ENCODE measurements around the gene CCNY.

Gene CCNY

GRCh38 chr10:35493196-35494118 lies 157.1 kb downstream of the CCNY start:
- Histone ChIP-seq H3K27me3 (ENCODE audit: insufficient read depth, low read length) (no peaks in the 10 kb centered on the region), H3K4me1 (ENCODE audit: insufficient read depth, low read length) (peaks cover 30% of the 10 kb centered on the region), H3K36me3 (ENCODE audit: insufficient read depth, low read length) (no peaks in the 10 kb centered on the region), H3K9ac (ENCODE audit: low read depth, low read length) (no peak overlapping the region), H3K27ac (ENCODE audit: low read depth, low read length) (no peak overlapping the region), H3K9me3 (ENCODE audit: insufficient read depth, low read depth, low read length) (no peaks in the 10 kb centered on the region), H3K4me3 (ENCODE audit: low read length) (no peak overlapping the region)
- 95% methylated on average over 9 of the region's 9 CpGs for WGBS

GRCh38 chr10:35495521-35496119 lies 159.3 kb downstream of the CCNY start:
- no peak overlapping the region for H3K4me3 ChIP-seq (ENCODE audit: low read length)
- 70% methylated on average over 5 of the region's 5 CpGs for WGBS
- no peaks in the 10 kb centered on the region for H3K36me3 ChIP-seq (ENCODE audit: insufficient read depth, low read length)
- no peak overlapping the region for H3K9ac ChIP-seq (ENCODE audit: low read depth, low read length)
- H3K27me3 ChIP-seq (ENCODE audit: insufficient read depth, low read length), result no peaks in the 10 kb centered on the region
- no peaks in the 10 kb centered on the region for H3K9me3 ChIP-seq (ENCODE audit: insufficient read depth, low read depth, low read length)
- H3K4me1 ChIP-seq (ENCODE audit: insufficient read depth, low read length), result peaks cover 33% of the 10 kb centered on the region
- H3K27ac ChIP-seq (ENCODE audit: low read depth, low read length), result no peak overlapping the region

- H3K4me3 ChIP-seq (ENCODE audit: low read length), result no peak overlapping the region
- no peak overlapping the region for H3K27ac ChIP-seq (ENCODE audit: low read depth, low read length)
- peaks cover 22% of the 10 kb centered on the region for H3K4me1 ChIP-seq (ENCODE audit: insufficient read depth, low read length)
- no peaks in the 10 kb centered on the region for H3K36me3 ChIP-seq (ENCODE audit: insufficient read depth, low read length)
- no peaks in the 10 kb centered on the region for H3K9me3 ChIP-seq (ENCODE audit: insufficient read depth, low read depth, low read length)
- H3K27me3 ChIP-seq (ENCODE audit: insufficient read depth, low read length), result no peaks in the 10 kb centered on the region
- H3K9ac ChIP-seq (ENCODE audit: low read depth, low read length), result no peak overlapping the region
- 91% methylated on average over 3 of the region's 3 CpGs for WGBS
These were observed 161.6 kb downstream of the CCNY start for GRCh38 chr10:35497909-35498308.

GRCh38 chr10:35498693-35499092 lies 162.4 kb downstream of the CCNY start:
- H3K4me1 ChIP-seq (ENCODE audit: insufficient read depth, low read length), result peaks cover 18% of the 10 kb centered on the region
- H3K27ac ChIP-seq (ENCODE audit: low read depth, low read length), result no peak overlapping the region
- H3K4me3 ChIP-seq (ENCODE audit: low read length), result no peak overlapping the region
- WGBS, result 93% methylated on average over 5 of the region's 5 CpGs
- no peaks in the 10 kb centered on the region for H3K36me3 ChIP-seq (ENCODE audit: insufficient read depth, low read length)
- H3K9me3 ChIP-seq (ENCODE audit: insufficient read depth, low read depth, low read length), result no peaks in the 10 kb centered on the region
- no peaks in the 10 kb centered on the region for H3K27me3 ChIP-seq (ENCODE audit: insufficient read depth, low read length)
- H3K9ac ChIP-seq (ENCODE audit: low read depth, low read length), result no peak overlapping the region

GRCh38 chr10:35501923-35502322 lies 165.6 kb downstream of the CCNY start:
- Histone ChIP-seq H3K36me3 (ENCODE audit: insufficient read depth, low read length) (no peaks in the 10 kb centered on the region), H3K9me3 (ENCODE audit: insufficient read depth, low read depth, low read length) (no peaks in the 10 kb centered on the region), H3K27ac (ENCODE audit: low read depth, low read length) (no peak overlapping the region), H3K4me3 (ENCODE audit: low read length) (no peak overlapping the region), H3K27me3 (ENCODE audit: insufficient read depth, low read length) (no peaks in the 10 kb centered on the region), H3K9ac (ENCODE audit: low read depth, low read length) (no peak overlapping the region), H3K4me1 (ENCODE audit: insufficient read depth, low read length) (peaks cover 8% of the 10 kb centered on the region)
- 100% methylated on average over 2 of the region's 2 CpGs for WGBS

GRCh38 chr10:35502692-35503091 lies 166.4 kb downstream of the CCNY start:
- H3K9ac ChIP-seq (ENCODE audit: low read depth, low read length), result no peak overlapping the region
- WGBS, result 90% methylated on average over 3 of the region's 4 CpGs
- H3K4me1 ChIP-seq (ENCODE audit: insufficient read depth, low read length), result peaks cover 8% of the 10 kb centered on the region
- no peak overlapping the region for H3K4me3 ChIP-seq (ENCODE audit: low read length)
- H3K27ac ChIP-seq (ENCODE audit: low read depth, low read length), result no peak overlapping the region
- H3K36me3 ChIP-seq (ENCODE audit: insufficient read depth, low read length), result no peaks in the 10 kb centered on the region
- no peaks in the 10 kb centered on the region for H3K9me3 ChIP-seq (ENCODE audit: insufficient read depth, low read depth, low read length)
- H3K27me3 ChIP-seq (ENCODE audit: insufficient read depth, low read length), result no peaks in the 10 kb centered on the region

- peaks cover 5% of the 10 kb centered on the region for H3K4me1 ChIP-seq (ENCODE audit: insufficient read depth, low read length)
- no peaks in the 10 kb centered on the region for H3K36me3 ChIP-seq (ENCODE audit: insufficient read depth, low read length)
- WGBS, result 93% methylated on average over 5 of the region's 5 CpGs
- no peak overlapping the region for H3K27ac ChIP-seq (ENCODE audit: low read depth, low read length)
- H3K4me3 ChIP-seq (ENCODE audit: low read length), result no peak overlapping the region
- H3K9me3 ChIP-seq (ENCODE audit: insufficient read depth, low read depth, low read length), result no peaks in the 10 kb centered on the region
- no peak overlapping the region for H3K9ac ChIP-seq (ENCODE audit: low read depth, low read length)
- H3K27me3 ChIP-seq (ENCODE audit: insufficient read depth, low read length), result no peaks in the 10 kb centered on the region
These were observed 167.3 kb downstream of the CCNY start for GRCh38 chr10:35503578-35503977.

- H3K9ac ChIP-seq (ENCODE audit: low read depth, low read length), result no peak overlapping the region
- H3K27me3 ChIP-seq (ENCODE audit: insufficient read depth, low read length), result no peaks in the 10 kb centered on the region
- H3K27ac ChIP-seq (ENCODE audit: low read depth, low read length), result no peak overlapping the region
- no peaks in the 10 kb centered on the region for H3K36me3 ChIP-seq (ENCODE audit: insufficient read depth, low read length)
- no peak overlapping the region for H3K4me3 ChIP-seq (ENCODE audit: low read length)
- H3K4me1 ChIP-seq (ENCODE audit: insufficient read depth, low read length), result peaks cover 4% of the 10 kb centered on the region; the same call in 1 of the 2 replicates
- no peaks in the 10 kb centered on the region for H3K9me3 ChIP-seq (ENCODE audit: insufficient read depth, low read depth, low read length)
- WGBS, result no CpG with 5 or more reads among the region's 1 CpG
These were observed 167.8 kb downstream of the CCNY start for GRCh38 chr10:35504132-35504531.

- H3K9me3 ChIP-seq (ENCODE audit: insufficient read depth, low read depth, low read length), result no peaks in the 10 kb centered on the region
- H3K9ac ChIP-seq (ENCODE audit: low read depth, low read length), result no peak overlapping the region
- WGBS, result 86% methylated on average over 2 of the region's 3 CpGs
- H3K36me3 ChIP-seq (ENCODE audit: insufficient read depth, low read length), result no peaks in the 10 kb centered on the region
- H3K27me3 ChIP-seq (ENCODE audit: insufficient read depth, low read length), result no peaks in the 10 kb centered on the region
- peaks cover 8% of the 10 kb centered on the region for H3K4me1 ChIP-seq (ENCODE audit: insufficient read depth, low read length)
- H3K4me3 ChIP-seq (ENCODE audit: low read length), result no peak overlapping the region
- H3K27ac ChIP-seq (ENCODE audit: low read depth, low read length), result no peak overlapping the region
These were observed 169.0 kb downstream of the CCNY start for GRCh38 chr10:35505241-35505873.

GRCh38 chr10:35506741-35507140 lies 170.4 kb downstream of the CCNY start:
- H3K27ac ChIP-seq (ENCODE audit: low read depth, low read length), result no peak overlapping the region
- no peaks in the 10 kb centered on the region for H3K36me3 ChIP-seq (ENCODE audit: insufficient read depth, low read length)
- H3K9ac ChIP-seq (ENCODE audit: low read depth, low read length), result no peak overlapping the region
- no peaks in the 10 kb centered on the region for H3K27me3 ChIP-seq (ENCODE audit: insufficient read depth, low read length)
- no peaks in the 10 kb centered on the region for H3K9me3 ChIP-seq (ENCODE audit: insufficient read depth, low read depth, low read length)
- no peak overlapping the region for H3K4me3 ChIP-seq (ENCODE audit: low read length)
- H3K4me1 ChIP-seq (ENCODE audit: insufficient read depth, low read length), result peaks cover 8% of the 10 kb centered on the region

GRCh38 chr10:35507519-35508109 lies 171.3 kb downstream of the CCNY start:
- no peaks in the 10 kb centered on the region for H3K9me3 ChIP-seq (ENCODE audit: insufficient read depth, low read depth, low read length)
- no peak overlapping the region for H3K9ac ChIP-seq (ENCODE audit: low read depth, low read length)
- H3K27me3 ChIP-seq (ENCODE audit: insufficient read depth, low read length), result no peaks in the 10 kb centered on the region
- H3K4me1 ChIP-seq (ENCODE audit: insufficient read depth, low read length), result peaks cover 8% of the 10 kb centered on the region
- H3K36me3 ChIP-seq (ENCODE audit: insufficient read depth, low read length), result no peaks in the 10 kb centered on the region
- no peak overlapping the region for H3K4me3 ChIP-seq (ENCODE audit: low read length)
- no peak overlapping the region for H3K27ac ChIP-seq (ENCODE audit: low read depth, low read length)
- 95% methylated on average over 8 of the region's 8 CpGs for WGBS
